ENCODE measurements around the gene PDE4D.

Gene PDE4D

DNA sequence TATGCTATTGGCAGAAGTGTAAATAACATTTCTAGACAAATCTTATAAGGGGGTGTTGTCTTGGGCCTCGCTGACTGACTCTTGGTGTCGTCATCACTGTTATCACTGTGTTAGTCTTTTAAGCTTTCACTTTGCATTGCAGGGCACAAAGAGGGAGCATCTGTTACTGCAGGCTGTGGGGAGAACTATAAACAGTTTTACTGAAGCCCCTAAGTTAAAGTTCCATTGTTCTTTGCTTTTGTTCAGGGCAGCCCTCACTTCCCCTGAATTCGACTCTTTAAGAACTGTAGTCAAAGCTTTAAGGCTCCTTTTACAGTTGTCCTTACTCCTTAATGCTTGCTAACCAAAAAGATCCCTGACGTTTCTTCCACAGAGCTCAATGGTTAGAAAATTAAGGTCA, 705.7 kb downstream of the PDE4D start:
- DNase-seq: no peak

DNA sequence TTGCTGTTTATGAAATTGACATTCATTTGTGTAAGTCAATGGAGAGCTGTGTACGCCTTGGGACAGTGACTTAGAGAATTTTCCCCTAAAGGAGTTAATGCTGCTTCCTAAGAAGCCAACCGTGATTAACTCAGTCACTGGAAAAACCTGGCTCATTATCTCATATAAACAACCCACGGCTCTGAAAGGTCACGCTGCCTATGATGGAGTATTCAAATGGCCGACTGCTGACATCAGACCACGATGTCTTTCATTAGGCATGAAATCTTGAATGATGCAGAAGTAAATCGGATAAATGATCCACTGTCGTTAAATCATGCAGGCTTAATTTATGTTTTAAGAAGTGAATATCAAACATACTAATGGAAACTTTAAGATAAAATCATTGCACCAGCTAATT, 706.9 kb downstream of the PDE4D start:
- no peak for DNase-seq

- no peak for DNase-seq
These were observed 707.7 kb downstream of the PDE4D start for GRCh38 chr5:59185757-59186385.

GRCh38 chr5:59184769-59185168, 708.8 kb downstream of the PDE4D start:
- DNase-seq: no peak

DNA sequence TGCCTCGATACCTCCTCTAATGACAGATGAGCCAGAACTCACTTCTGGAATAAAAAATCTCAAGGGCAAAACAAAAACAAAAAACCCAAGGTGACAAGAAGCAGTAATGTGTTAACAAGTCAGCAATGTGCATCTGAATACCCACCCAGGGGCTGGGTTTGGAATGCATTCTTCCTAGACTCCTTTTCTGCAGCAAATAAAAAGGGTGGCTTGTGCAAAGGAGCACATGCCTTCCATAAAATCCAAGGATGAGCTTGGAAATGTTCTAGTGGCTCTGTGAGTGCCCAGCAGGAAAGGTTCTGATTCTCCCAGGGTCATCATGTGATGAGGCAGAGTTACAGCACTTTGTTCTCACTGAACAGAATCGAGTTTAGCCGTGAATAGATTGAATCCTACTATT, 710.8 kb downstream of the PDE4D start:
- no peak for DNase-seq

GRCh38 chr5:59180515-59180914, 713.0 kb downstream of the PDE4D start:
- no peak for DNase-seq

DNA sequence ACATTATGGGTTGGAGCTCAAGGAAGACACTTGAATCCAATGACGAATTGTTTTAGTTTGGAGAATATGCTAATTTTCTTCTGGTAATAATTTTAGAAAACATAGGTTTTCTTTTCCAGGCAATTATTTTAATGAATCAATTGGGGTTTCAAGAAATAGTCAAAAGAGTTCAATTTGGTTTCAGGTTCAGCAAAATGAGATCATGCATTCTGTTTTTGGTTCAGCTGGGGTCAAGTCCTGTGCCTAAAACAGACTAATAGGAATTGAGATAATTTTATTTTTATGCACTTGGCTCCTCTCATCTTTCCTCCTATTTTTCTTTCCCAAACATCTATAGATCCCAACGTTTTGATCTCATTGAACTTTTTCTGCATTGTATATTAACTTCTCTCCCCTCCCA, 713.8 kb downstream of the PDE4D start:
- DNase-seq: no peak

DNA sequence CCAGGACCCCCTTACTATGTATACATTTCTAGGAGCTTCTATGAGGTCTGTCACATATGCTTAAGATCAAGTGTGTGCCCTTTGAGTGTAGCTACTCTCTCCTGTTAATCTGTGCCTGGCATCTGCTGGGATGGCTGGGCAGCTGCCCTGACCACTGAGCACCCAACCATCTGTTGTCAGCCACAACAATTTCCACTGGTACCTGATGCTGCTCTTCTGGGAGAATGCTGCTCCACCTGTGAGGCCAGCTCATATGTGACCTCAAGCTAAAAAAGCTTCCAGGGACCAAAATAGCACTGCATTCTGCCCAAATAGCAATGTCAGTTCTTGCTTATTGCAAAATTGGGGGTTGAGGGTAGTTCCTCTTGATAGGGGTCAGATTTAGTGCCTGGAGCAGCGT, 715.0 kb downstream of the PDE4D start:
- DNase-seq: no peak

DNA sequence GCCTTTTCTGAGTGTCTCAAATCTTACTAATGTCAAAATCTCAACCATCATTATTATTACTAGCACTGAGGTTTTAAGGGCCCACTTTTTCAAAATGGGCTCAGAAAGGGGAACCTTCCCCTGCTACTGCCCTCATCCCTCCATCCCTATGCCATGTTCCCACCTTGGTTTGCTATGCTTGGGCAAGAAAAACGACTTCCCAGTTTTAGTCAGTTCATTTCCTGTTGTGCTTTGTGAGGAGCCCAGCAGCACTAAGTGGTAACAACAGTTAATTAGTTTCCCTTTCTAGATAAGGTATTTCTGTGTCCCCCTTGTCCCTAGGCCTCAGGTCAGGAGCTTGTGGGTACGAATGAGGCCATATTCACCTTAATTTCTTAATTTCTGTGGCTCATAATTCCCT, 715.5 kb downstream of the PDE4D start:
- DNase-seq: no peak

DNA sequence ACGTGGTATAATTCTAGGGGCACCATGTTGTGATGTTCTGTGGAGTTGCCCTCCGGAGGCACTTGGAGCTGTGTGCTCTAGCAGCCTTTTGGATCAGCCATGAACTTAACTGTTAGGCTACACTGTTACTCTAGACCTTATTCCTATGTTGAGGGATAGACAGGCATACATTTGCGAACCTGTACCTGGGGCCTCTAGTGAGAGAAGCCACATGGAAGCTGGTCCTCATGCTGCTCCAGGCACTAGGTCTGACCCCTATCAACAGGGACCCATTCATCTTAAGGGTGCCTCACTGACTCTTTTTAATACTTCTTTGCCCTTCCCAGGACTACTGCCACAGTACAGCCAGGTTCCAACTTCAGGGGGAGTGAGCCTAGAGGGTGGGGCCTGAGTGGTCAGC, 715.9 kb downstream of the PDE4D start:
- DNase-seq: no peak

DNA sequence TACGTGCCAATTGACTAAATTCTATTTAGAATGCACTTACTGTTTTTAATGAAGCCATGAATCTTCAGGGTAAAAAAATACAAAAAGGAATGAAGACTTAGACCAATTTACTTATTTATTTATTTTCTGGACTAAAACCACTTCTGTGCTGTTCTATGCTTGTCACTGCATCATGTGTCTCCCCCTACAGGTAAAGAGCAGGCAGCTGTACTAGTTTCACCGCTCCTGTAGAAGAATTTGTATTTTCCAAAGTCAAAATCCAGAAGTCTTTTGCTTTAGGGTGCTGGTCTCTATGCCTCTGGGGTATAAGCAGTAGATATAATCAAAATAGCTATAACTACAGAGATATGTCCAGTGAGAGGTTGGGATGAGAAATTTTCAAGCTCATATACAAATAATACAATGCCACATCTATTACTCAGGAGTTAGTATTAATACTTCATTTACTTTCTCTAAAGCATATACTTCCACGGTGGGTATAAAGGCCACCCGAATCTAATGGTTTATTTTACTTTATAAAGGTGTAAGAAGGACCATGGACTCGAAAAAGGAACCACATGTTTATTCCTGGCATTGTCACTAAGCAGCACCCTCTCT, 719.2 kb downstream of the PDE4D start:
- no peak for DNase-seq

DNA sequence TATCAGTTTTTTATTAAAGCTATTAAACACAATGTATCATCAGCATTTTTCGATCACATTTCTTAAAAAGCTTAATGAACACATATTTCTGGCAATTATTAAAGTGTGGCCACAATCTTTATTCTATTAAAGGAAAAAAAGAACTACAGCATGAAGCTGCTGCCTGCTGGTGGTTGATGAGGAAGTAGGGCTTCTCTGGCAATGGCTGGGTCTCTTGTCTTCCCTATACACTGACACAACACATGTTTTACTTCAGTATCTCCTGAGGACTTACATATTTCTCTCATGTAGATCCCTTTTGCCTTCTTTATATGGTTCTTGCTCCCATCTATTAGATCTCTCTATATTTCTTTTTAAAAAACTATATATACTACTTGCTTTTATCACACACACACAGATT, 719.9 kb downstream of the PDE4D start:
- no peak for DNase-seq

DNA sequence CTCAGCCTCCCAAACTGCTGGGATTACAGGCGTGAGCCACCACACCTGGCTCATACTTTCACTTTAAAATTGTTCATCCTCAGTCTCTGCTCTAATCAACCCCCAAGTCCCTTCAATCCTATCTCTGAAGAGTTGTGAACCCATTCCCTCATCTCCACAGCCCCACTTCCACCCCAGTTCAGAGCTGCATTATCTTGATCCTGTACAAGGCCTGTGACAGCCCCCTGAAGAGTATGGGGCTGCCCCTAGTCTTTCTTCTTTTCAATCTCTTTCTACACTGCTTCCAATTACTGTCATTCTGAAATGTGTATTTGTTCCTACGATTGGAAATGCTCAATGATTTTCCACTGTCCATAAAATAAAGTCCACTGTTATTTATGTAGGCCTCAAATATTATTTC, 722.4 kb downstream of the PDE4D start:
- no peak for DNase-seq

DNA sequence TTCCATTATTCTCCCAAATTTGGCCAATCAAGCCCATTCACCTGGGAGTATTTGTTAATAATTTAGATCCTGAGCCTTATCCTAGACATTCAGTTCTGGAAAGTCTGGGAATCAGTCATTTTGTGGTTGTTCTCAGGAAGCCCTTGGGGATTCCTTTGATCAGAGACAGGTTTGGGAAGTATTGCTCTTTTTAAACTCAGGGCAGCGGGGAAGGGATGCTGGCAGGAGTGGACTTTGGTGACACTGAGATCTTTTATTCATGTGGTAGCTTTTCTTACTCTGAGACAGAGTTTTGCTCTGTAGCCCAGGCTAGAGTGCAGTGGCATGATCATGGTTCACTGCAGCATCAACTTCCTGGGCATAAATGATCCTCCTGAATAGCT, 723.8 kb downstream of the PDE4D start:
- DNase-seq: no peak

DNA sequence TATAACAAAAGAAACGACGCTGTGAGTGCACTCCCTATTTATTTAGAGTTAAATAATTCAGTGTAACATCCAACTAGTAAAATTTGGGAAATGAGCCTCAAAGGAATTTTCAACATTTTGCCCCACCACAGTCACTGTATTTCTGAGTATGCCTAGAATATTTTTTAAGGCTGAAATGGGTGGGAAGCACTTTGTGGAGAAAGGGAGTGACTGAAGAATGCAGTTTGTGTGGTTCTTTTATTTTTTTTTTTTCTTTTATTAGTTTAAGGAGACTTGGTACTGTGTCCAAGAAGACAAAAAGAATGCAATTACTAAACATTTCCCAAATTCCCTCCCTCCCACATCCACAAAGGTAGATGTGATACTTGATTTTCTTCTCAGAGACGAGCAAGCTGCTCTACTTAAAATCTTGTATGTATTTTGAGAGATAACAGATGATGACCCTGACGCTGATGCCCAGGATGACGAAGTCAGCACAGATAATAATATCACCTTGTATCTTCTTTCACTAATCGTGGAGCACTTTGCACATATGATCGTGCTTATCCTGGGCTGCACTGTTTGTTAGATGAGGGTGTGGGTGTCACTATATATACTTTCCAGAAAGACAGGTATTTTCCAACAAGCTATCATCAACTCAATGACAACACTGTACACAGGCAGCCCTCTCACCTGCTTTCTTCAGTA, 724.3 kb downstream of the PDE4D start:
- DNase-seq: no peak

DNA sequence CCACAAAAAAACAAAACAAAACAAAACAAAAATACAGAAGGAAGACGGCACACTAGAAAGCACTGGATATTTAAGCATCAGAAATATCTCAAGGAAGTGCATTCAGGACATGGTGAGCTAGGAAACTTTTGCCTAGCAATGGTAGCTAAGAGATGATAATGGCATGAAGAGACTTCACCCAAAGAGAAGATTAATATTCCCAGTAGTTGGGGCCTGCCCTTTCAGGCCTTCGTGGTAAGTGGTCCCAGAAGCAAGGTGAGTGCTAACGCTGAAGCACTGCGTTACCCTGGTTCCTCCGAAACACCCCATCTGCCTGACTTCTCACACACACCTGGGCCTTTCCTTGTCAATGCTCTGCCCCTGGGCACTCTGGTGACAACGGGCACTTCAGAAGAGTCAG, 725.5 kb downstream of the PDE4D start:
- DNase-seq: no peak

- no peak for DNase-seq
These were observed 729.3 kb downstream of the PDE4D start for GRCh38 chr5:59164041-59164830.

DNA sequence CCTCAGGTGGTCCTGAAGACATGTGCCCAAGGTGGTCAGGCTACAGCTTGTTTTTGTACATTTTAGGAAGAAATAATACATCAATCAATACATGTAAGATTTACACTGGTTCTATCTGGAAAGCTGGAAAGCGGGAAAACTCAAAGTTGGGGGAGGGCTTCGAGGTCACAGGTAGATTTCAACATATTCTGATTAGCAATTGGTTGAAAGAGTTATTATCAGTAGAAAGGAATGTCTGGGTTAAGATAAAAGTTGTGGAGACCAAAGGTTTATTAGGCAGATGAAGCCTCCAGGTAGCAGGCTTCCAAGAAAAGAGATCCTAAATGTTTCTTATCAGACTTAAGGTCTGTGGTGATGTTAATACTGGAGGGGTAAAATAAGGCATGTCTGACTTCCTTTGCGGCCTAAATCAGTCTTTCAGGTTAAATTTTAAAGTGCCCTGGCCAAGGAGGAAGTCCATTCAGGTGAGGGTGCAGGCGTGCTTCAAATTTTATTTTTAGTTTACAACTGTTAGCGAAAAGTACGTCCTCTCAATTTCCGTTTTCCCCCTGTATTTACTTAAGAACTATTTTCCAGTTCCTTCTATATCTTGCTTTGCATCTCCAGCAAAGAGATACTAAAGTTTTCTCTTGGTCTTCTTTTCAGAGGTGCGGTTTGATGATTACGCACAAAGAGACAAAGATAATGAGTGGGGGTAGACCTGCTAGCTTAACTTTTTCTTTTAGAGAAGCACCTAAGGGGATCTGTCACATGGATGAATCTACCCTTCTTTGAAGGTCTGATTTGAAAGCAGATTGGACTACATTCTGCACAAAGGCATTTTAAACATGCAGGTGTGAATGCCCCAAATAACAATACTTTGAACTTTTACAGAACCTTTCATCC, 732.1 kb downstream of the PDE4D start:
- no peak for DNase-seq

- DNase-seq: no peak
These were observed 734.7 kb downstream of the PDE4D start for GRCh38 chr5:59158637-59159391.

DNA sequence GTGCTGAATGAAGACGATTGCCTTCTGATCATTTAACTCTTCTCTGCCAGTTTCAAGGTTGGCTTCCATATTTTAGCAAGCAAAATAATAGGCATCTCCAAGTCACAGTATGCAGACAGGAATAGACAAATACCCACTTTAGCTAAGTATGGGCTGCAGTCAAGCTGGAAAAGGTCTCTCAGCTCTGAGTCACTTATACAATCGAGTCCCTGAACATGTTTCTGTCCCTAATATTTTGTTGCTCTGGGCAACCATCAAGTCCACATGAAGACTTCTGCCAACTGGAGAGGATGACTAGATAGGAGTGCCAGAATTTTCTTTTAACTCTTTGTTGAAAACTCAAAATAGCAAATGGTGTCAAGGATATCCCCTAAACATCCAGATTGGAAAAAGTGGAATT, 735.4 kb downstream of the PDE4D start:
- DNase-seq: no peak

GRCh38 chr5:59157068-59157467, 736.5 kb downstream of the PDE4D start:
- no peak for DNase-seq

DNA sequence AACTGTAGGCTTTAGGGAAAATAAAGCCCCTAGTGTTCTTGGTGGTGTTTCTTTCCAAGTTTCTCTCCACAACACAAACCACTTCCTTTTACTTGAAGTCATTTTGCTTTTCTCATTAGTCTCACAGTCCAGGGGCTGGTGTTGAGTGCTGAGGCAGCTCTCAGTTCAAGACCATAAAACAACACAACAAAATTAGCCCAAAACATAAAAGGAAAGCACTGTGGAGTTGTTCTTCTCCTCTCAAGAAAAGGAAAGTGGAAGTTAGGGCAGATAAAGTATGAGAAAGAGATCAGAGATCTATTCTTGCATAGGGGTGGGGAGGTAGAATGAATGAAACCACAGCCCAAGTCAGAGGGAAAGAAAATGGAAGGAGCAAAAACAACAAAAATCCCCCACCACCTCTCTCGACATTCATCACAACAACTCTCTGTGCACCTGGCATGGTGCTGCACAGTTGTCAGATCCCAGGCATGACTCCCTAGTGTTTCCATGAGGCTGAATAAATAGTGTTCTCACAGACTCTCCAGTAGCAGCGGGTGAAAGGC, 740.8 kb downstream of the PDE4D start:
- DNase-seq: no peak

Data from left hindlimb (tissue), 1 donor.